Thyroid gland (tissue), 4 donors: ENCODE results near the gene NKIRAS2.

Experiments
- CTCF ChIP-seq, 6 experiments: fragments of 200-600 bp in 3 of 6; fragments of 450-650 bp in 3 of 6; sonication (generic) in 3 of 6; IDR thresholded peaks; one replicate each; pipeline ENCODE4 v1.5.1; 2016 to 2019; ENCODE audit warnings: antibody characterized with exemption in 6 of 6, mild to moderate bottlenecking in 2 of 6, inconsistent platforms in 1 of 6, moderate library complexity in 1 of 6
- POLR2A ChIP-seq, 2 donors: fragments of 450-650 bp; IDR thresholded peaks; one replicate each; pipeline ENCODE4 v1.6.1; 2017; ENCODE audit warnings: antibody characterized with exemption in 2 of 2, mild to moderate bottlenecking in 2 of 2, moderate library complexity in 1 of 2

- TF ChIP-seq CTCF (IDR thresholded peaks at IDR 0.05) (no peak), POLR2A (IDR thresholded peaks at IDR 0.05) (no peak)
Measured at GRCh38 chr17:42009170-42009569, 10.7 kb upstream of the NKIRAS2 start.
